Kidney (tissue), 14 donors: Measurements from ENCODE around the gene HSPA12A. TPM values are rescaled to one million over a fixed set of nuclear protein-coding genes. Genes with fewer than 3 reads are reported as not detected.

Experiments used
- DNase-seq, 5 donors: peaks; one replicate each; pipeline ENCODE4 v3.0.0-alpha.2; 2013 to 2020
- FAIRE-seq: peaks from 2 replicates; lab custom pipeline; 2012; peaks lifted over from hg19 to GRCh38; lab: Jason Lieb, UNC
- H3K27ac ChIP-seq, 2 donors: one replicate each; pipeline ENCODE4 v1.7.0; 2013; ENCODE audit warnings: low read depth in 2 of 2, low read length in 2 of 2, inconsistent platforms in 1 of 2
- H3K27me3 ChIP-seq: one replicate; pipeline ENCODE4 v1.7.1; 2013; ENCODE audit warnings: low read length, inconsistent platforms; ENCODE audit not compliant: control insufficient read depth, insufficient read depth
- H3K36me3 ChIP-seq, 3 donors: one replicate each; pipeline versions ENCODE4 v1.7.0 to v1.7.1; 2013; ENCODE audit warnings: low read length in 3 of 3, control low read depth in 1 of 3, inconsistent platforms in 1 of 3; ENCODE audit not compliant: insufficient read depth in 3 of 3, control insufficient read depth in 2 of 3
- H3K4me1 ChIP-seq, 3 donors: one replicate each; pipeline versions ENCODE4 v1.7.0 to v1.7.1; 2013; ENCODE audit warnings: low read length in 3 of 3, inconsistent platforms in 1 of 3, low read depth in 1 of 3; ENCODE audit not compliant: control insufficient read depth in 2 of 3, insufficient read depth in 2 of 3
- H3K4me3 ChIP-seq, 3 donors: one replicate each; pipeline versions ENCODE4 v1.7.0 to v1.8.1; 2013; ENCODE audit warnings: low read length in 3 of 3, control low read depth in 1 of 3, inconsistent platforms in 1 of 3
- H3K9ac ChIP-seq, 3 donors: one replicate each; pipeline versions ENCODE4 v1.7.0 to v1.7.1; 2013; ENCODE audit warnings: low read length in 3 of 3, control low read depth in 1 of 3, inconsistent platforms in 1 of 3
- H3K9me3 ChIP-seq, 3 donors: one replicate each; pipeline versions ENCODE4 v1.7.0 to v1.7.1; 2013; ENCODE audit warnings: low read length in 3 of 3, control low read depth in 1 of 3, inconsistent platforms in 1 of 3; ENCODE audit not compliant: control insufficient read depth in 2 of 3, insufficient read depth in 1 of 3
- CTCF ChIP-seq: IDR thresholded peaks from 3 replicates; pipeline ENCODE4 v1.5.1; 2012; ENCODE audit warnings: mild to moderate bottlenecking, moderate library complexity, borderline replicate concordance; ENCODE audit not compliant: insufficient read depth; ENCODE audit errors: extremely low read depth
- intact Hi-C: fragments of 100-400 bp; cut with DNase I; formaldehyde crosslinking; loops from one replicate; pipeline ENCODE4 v1.11.1; 2022
- polyA plus RNA-seq: library from polyadenylated mRNA; stranded (reverse); fragments of 350-450 nt; fragmentation: Illumina TruSeq; extraction: RNeasy Lipid Tissue Mini Kit (QIAGEN cat#74804); gene quantifications from one replicate; pipeline ENCODE4 v1.2.3, GENCODE V29; 2014; ENCODE audit warnings: low read depth, low replicate concordance; ENCODE audit not compliant: insufficient read depth
- total RNA-seq: library from RNA; stranded (reverse); fragmentation: NEBNext Ultra II Directional; extraction: Animal tissue kit (Norgen Biotek cat#: 25700); gene quantifications from one replicate; pipeline ENCODE4 v1.2.1, GENCODE V29; 2021
- donor health status: control.
- donor health status: control.
- donor health status: control.
- donor health status: control.
- donor health status: control.
- donor health status: DM: yes; HTN: yes; CAD: no.
- donor health status: Normal renal cell carcinoma (clear cell type).

HSPA12A gene
- total and polyA plus RNA-seq, 2 donors from 2014 or later, result 18.9 to 33.5 TPM

- Histone ChIP-seq H3K9me3 (no peaks in the 10 kb centered on the region), H3K36me3 (no peaks in the 10 kb centered on the region), H3K27ac (no peak overlapping the region), H3K27me3 (no peaks in the 10 kb centered on the region), H3K4me3 (no peak overlapping the region), H3K9ac (no peak overlapping the region), H3K4me1 (no peaks in the 10 kb centered on the region)
- intact Hi-C loops, result no loop called here
- FAIRE-seq (peak; percentile 8), DNase-seq (no peak)
- TF ChIP-seq CTCF, result no peak
These were observed 38.4 kb upstream of the HSPA12A start for GRCh38 chr10:116780691-116781205.

DNA sequence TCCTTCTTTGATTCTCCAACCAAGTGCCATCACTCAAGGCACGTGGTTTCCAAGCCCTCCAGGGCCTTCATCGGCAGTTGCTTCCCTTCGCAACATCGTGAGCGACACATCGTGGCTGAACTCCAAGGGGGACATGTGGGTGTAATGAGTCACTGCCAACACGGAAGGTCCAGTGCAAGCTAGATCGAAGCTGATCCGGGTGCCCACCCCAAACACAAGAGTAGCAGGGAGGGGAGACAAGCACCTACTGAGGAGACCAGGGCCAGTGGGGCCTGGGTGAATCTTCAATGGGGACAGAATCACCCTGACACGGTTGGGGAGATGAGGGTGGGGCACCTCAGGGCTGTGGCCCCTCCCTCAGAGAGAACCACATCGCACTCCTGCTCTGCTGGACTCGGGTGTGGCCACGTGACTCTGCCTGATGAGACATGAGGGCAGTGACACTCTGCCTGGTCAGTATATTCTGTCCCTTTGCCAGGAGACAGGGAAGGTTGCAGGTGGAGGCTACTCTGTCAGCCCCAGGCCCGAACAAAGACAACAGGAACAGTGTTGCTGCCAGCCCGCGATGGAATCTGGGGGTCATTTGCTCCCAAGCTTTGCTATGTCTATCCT, 36.8 kb upstream of the HSPA12A start:
- no peak for TF ChIP-seq CTCF
- no peaks in the 10 kb centered on the region for H3K9me3 ChIP-seq
- FAIRE-seq (no peak), DNase-seq (no peak)
- intact Hi-C loops, result no loop called here
- H3K36me3 ChIP-seq, result no peaks in the 10 kb centered on the region
- no peaks in the 10 kb centered on the region for H3K4me1 ChIP-seq
- H3K27ac ChIP-seq, result no peak overlapping the region
- no peak overlapping the region for H3K9ac ChIP-seq
- H3K27me3 ChIP-seq, result no peaks in the 10 kb centered on the region
- no peak overlapping the region for H3K4me3 ChIP-seq

- H3K27me3 ChIP-seq, result no peaks in the 10 kb centered on the region
- FAIRE-seq (no peak), DNase-seq (peak in 1 of 5 donors; percentile 17)
- no peak overlapping the region for H3K27ac ChIP-seq
- no peaks in the 10 kb centered on the region for H3K9me3 ChIP-seq
- TF ChIP-seq CTCF, result no peak
- H3K4me3 ChIP-seq, result no peak overlapping the region
- intact Hi-C loops, result no loop called here
- no peaks in the 10 kb centered on the region for H3K36me3 ChIP-seq
- no peak overlapping the region for H3K9ac ChIP-seq
- H3K4me1 ChIP-seq, result no peaks in the 10 kb centered on the region
These were observed 34.6 kb upstream of the HSPA12A start for GRCh38 chr10:116777006-116777405.
